Neural cell (in vitro differentiated cells): ENCODE results near the gene CNTD1. TPM values are rescaled to one million over a fixed set of nuclear protein-coding genes. Genes with fewer than 3 reads are reported as not detected.

Source experiments
- H2AFZ ChIP-seq: fragments of 200-600, 300-800 bp; sonication (generic), shearing (Covaris generic); 2 replicates; pipeline ENCODE4 v1.6.0; 2014; ENCODE audit warnings: low read depth, mild to moderate bottlenecking, antibody characterized with exemption, low read length, moderate library complexity
- H3F3A ChIP-seq: fragments of 200-600 bp; shearing (Covaris generic); 2 replicates; pipeline ENCODE4 v1.6.1; 2016; ENCODE audit warnings: mild to moderate bottlenecking, moderate library complexity, mixed read lengths, antibody characterized with exemption, low read length; ENCODE audit not compliant: insufficient read depth, poor library complexity, severe bottlenecking
- H3K27ac ChIP-seq: fragments of 200-600, 300-800 bp; sonication (generic), shearing (Covaris generic); 2 replicates; pipeline ENCODE4 v1.5.1; 2014; ENCODE audit warnings: mild to moderate bottlenecking, low read length, moderate library complexity
- H3K27me3 ChIP-seq: fragments of 300-800, 200-600 bp; sonication (generic), shearing (Covaris generic); 2 replicates; pipeline ENCODE4 v1.6.0; 2014; ENCODE audit warnings: mild to moderate bottlenecking, low read depth, low read length, moderate library complexity; ENCODE audit not compliant: insufficient read depth
- H3K36me3 ChIP-seq: fragments of 300-800, 200-600 bp; sonication (generic), shearing (Covaris generic); 2 replicates; pipeline ENCODE4 v1.5.1; 2014; ENCODE audit warnings: mild to moderate bottlenecking, antibody characterized with exemption, low read length, moderate library complexity; ENCODE audit not compliant: insufficient read depth
- H3K4me2 ChIP-seq: fragments of 300-800, 200-600 bp; sonication (generic), shearing (Covaris generic); 2 replicates; pipeline ENCODE4 v1.6.0; 2014; ENCODE audit warnings: mild to moderate bottlenecking, low read length
- H3K4me3 ChIP-seq: fragments of 300-800, 200-600 bp; sonication (generic), shearing (Covaris generic); 2 replicates; pipeline ENCODE4 v1.5.1; 2014; ENCODE audit warnings: mild to moderate bottlenecking, low read length, moderate library complexity
- H3K79me2 ChIP-seq: fragments of 200-600 bp; shearing (Covaris generic); replicated peaks from 2 replicates; pipeline ENCODE4 v1.6.0; 2014; ENCODE audit warnings: mild to moderate bottlenecking, low read length, moderate library complexity; ENCODE audit not compliant: insufficient read depth
- H3K9ac ChIP-seq: fragments of 300-800, 200-600 bp; sonication (generic), shearing (Covaris generic); 2 replicates; pipeline ENCODE4 v1.6.1; 2016; ENCODE audit warnings: mild to moderate bottlenecking, low read length, mixed read lengths
- H3K9me2 ChIP-seq: fragments of 200-600 bp; shearing (Covaris generic); 2 replicates; pipeline ENCODE4 v1.6.1; 2016; ENCODE audit warnings: mild to moderate bottlenecking, low read length, mixed read lengths; ENCODE audit not compliant: insufficient read depth
- H3K9me3 ChIP-seq: fragments of 200-600, 300-800 bp; sonication (generic), shearing (Covaris generic); 2 replicates; pipeline ENCODE4 v1.6.1; 2016; ENCODE audit warnings: mild to moderate bottlenecking, mixed run types, low read length, moderate library complexity, mixed read lengths
- H4K20me1 ChIP-seq: fragments of 200-600 bp; shearing (Covaris generic); 2 replicates; pipeline ENCODE4 v1.6.1; 2016; ENCODE audit warnings: mild to moderate bottlenecking, mixed run types; ENCODE audit not compliant: insufficient read depth
- EP300 ChIP-seq: fragments of 450-650 bp; conservative IDR thresholded peaks from 2 replicates; pipeline ENCODE4 v1.6.1; 2014; ENCODE audit warnings: antibody characterized with exemption, mild to moderate bottlenecking, moderate library complexity; ENCODE audit not compliant: poor library complexity, severe bottlenecking
- EZH2 ChIP-seq: fragments of 200-600, 300-800 bp; shearing (Covaris generic), sonication (generic); IDR thresholded peaks from 2 replicates; pipeline ENCODE4 v1.6.1; 2014; ENCODE audit warnings: antibody characterized with exemption, low read length, borderline replicate concordance, mild to moderate bottlenecking; ENCODE audit not compliant: insufficient read depth, poor library complexity, severe bottlenecking
- MXI1 ChIP-seq: fragments of 450-650 bp; conservative IDR thresholded peaks from 2 replicates; pipeline ENCODE4 v1.6.1; 2014; ENCODE audit warnings: antibody characterized with exemption, mild to moderate bottlenecking; ENCODE audit not compliant: poor library complexity, severe bottlenecking
- POLR2AphosphoS5 ChIP-seq: IDR thresholded peaks from 2 replicates; pipeline ENCODE4 v1.6.1; 2012
- RAD21 ChIP-seq: fragments of 450-650 bp; conservative IDR thresholded peaks from 2 replicates; pipeline ENCODE4 v1.6.1; 2014; ENCODE audit warnings: antibody characterized with exemption, mild to moderate bottlenecking, moderate library complexity
- SMC3 ChIP-seq: fragments of 450-650 bp; conservative IDR thresholded peaks from 2 replicates; pipeline ENCODE4 v1.6.1; 2014; ENCODE audit warnings: antibody characterized with exemption, mild to moderate bottlenecking, moderate library complexity; ENCODE audit not compliant: poor library complexity
- TAF1 ChIP-seq: IDR thresholded peaks from 2 replicates; pipeline ENCODE4 v1.6.1; 2012; ENCODE audit warnings: low read depth
- polyA minus RNA-seq: library from RNA; depleted of rRNA, polyadenylated mRNA; stranded (reverse); fragments of >200 nt; gene quantifications from 2 replicates; pipeline ENCODE4 v1.2.3, GENCODE V29; 2014
- polyA plus RNA-seq: library from polyadenylated mRNA; depleted of rRNA; stranded (reverse); fragments of >200 nt; gene quantifications from 2 replicates; pipeline ENCODE4 v1.2.3, GENCODE V29; 2014
- TF ChIP-seq, protein P1 (sequence below): IDR thresholded peaks from 2 replicates; pipeline ENCODE4 v1.6.1; 2012; ENCODE audit warnings: borderline replicate concordance
- TF ChIP-seq, protein P2 (sequence below): fragments of 450-650 bp; IDR thresholded peaks from 2 replicates; pipeline ENCODE4 v1.5.1; 2014; ENCODE audit warnings: antibody characterized with exemption, mild to moderate bottlenecking, moderate library complexity; ENCODE audit not compliant: poor library complexity, severe bottlenecking

CNTD1 gene, protein sequence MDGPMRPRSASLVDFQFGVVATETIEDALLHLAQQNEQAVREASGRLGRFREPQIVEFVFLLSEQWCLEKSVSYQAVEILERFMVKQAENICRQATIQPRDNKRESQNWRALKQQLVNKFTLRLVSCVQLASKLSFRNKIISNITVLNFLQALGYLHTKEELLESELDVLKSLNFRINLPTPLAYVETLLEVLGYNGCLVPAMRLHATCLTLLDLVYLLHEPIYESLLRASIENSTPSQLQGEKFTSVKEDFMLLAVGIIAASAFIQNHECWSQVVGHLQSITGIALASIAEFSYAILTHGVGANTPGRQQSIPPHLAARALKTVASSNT
- polyA plus RNA-seq (0.21 and 1.2 TPM in 2 replicates), polyA minus RNA-seq (0.35 TPM in 1 of 2 replicates, not detected in the other)

DNA sequence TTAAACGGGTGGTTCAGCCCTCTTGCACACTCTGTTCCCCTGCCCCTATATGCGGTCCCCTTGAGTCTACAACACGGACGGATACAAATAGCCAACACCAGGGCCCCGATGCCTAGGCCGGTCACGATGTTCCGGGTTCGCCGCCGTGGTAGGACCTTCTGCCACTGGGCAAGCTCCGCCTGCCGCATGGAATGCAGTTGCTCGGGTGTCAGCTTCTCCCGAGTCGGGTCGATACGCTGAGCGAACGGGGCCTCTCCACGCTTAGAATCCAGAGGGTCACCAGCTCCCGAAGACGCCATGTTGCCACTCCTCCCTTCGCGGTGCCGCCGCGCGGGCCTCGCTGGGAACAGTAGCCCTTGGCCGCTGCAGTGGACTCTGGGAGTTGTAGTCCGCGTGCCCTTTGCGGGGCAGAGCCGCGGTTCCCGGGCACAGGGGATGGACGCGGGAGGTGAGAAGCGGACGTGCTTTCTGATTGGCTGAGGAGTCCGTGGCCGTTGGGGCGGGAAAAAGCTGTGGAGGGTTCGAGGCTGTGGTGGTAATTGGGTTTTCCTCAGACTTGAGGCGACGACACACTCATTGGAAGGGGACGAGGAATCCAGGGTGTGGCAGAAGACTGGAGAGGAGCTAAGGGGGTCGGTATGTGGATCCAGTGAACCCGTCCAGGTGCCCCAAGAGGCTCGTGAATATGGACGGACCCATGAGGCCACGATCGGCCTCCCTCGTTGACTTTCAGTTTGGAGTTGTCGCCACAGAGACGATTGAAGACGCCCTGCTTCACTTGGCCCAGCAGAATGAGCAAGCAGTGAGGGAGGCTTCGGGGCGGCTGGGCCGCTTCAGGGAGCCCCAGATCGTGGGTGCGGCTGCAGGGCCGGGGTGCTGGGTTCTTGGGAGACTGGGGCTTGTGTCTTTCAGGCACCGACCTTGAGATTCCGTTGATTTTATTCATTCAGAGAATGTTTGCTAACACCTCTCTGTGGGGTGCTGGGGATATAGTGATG lies at the start of gene CNTD1, which contains the start of gene COA3:
CNTD1 (plus strand) TSS at position 479 of the 998 bp plus-strand sequence; CDS start at position 686, 207 bp downstream.
COA3 (minus strand) TSS at position 322 of the 998 bp plus-strand sequence; CDS start at position 299, 23 bp downstream.
- Histone ChIP-seq H4K20me1 (no peaks in the 10 kb centered on the region), H3K4me3 (peak within 1 kb of the TSS; percentile 74), H3K9me3 (no peaks in the 10 kb centered on the region), H3K27ac (peak within 1 kb of the TSS; percentile 48), H3K79me2 (peaks cover 14% of the 10 kb centered on the region), H3K36me3 (no peaks in the 10 kb centered on the region), H3K9ac (peak within 1 kb of the TSS; percentile 77), H3K27me3 (peaks cover 3% of the 10 kb centered on the region), H3K9me2 (no peaks in the 10 kb centered on the region), H2AFZ (peak within 1 kb of the TSS; percentile 94), H3K4me2 (peak within 1 kb of the TSS; percentile 83), H3F3A (no peaks in the 10 kb centered on the region)
- TF ChIP-seq, protein P1, sequence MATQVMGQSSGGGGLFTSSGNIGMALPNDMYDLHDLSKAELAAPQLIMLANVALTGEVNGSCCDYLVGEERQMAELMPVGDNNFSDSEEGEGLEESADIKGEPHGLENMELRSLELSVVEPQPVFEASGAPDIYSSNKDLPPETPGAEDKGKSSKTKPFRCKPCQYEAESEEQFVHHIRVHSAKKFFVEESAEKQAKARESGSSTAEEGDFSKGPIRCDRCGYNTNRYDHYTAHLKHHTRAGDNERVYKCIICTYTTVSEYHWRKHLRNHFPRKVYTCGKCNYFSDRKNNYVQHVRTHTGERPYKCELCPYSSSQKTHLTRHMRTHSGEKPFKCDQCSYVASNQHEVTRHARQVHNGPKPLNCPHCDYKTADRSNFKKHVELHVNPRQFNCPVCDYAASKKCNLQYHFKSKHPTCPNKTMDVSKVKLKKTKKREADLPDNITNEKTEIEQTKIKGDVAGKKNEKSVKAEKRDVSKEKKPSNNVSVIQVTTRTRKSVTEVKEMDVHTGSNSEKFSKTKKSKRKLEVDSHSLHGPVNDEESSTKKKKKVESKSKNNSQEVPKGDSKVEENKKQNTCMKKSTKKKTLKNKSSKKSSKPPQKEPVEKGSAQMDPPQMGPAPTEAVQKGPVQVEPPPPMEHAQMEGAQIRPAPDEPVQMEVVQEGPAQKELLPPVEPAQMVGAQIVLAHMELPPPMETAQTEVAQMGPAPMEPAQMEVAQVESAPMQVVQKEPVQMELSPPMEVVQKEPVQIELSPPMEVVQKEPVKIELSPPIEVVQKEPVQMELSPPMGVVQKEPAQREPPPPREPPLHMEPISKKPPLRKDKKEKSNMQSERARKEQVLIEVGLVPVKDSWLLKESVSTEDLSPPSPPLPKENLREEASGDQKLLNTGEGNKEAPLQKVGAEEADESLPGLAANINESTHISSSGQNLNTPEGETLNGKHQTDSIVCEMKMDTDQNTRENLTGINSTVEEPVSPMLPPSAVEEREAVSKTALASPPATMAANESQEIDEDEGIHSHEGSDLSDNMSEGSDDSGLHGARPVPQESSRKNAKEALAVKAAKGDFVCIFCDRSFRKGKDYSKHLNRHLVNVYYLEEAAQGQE, result peak; percentile 61
- TF ChIP-seq MXI1 (peak; percentile 71), POLR2AphosphoS5 (peak; percentile 85), EZH2 (no peak), EP300 (no peak), TAF1 (peak; percentile 58)

DNA sequence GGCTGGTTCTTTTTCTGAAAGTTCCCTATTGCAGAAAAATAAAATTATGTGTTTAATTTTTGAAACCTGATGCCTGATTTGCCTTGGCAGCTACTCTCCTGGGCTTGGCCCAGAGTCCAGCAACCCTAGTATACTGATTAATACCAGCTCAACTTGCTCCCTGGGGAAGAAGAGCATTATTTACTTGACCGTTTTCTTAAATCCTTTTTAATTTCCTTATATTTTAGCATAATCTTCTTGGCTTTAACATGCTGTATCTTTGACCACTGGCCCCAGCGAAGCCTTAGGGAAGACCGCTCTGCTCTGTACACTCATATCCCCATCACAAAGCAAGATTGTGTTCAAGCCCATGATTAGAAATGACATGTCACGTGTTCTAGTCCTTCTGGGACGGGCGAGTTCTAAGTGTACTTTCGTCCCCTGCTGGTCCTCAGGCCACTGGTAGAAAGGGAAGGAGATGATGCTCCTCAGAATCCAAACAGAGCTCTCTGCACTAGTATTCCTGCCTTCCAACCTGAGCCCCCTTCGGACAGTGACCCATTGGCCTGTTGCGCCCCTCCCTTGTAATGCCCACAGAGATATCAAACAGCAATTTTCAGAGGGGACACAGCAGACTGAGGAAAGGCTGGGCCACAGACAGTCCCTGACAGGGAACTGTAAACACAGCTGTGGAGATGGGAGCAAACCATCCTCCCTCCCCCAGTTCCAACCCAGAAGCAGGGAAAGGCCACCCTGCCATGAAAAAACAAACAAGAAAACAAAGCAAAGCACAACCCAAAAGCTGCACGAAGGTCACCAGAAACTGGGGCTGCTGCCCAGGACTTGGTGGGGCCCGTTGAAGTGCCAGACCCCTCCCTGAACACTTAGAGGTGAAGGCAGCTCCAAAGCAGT lies 49.5 kb upstream of the CNTD1 start:
- Histone ChIP-seq H2AFZ (no peak overlapping the region), H3K9me3 (no peaks in the 10 kb centered on the region), H4K20me1 (no peaks in the 10 kb centered on the region), H3K27me3 (no peaks in the 10 kb centered on the region), H3K27ac (no peak overlapping the region), H3K36me3 (no peaks in the 10 kb centered on the region), H3K4me2 (no peak overlapping the region), H3K9ac (no peak overlapping the region), H3K79me2 (no peaks in the 10 kb centered on the region), H3K4me3 (no peak overlapping the region), H3K9me2 (no peaks in the 10 kb centered on the region), H3F3A (no peaks in the 10 kb centered on the region)
- TF ChIP-seq RAD21 (no peak), EZH2 (no peak), EP300 (no peak), POLR2AphosphoS5 (no peak), TAF1 (no peak), SMC3 (no peak), MXI1 (no peak)
- TF ChIP-seq, protein P1, result no peak
- TF ChIP-seq, protein P2, sequence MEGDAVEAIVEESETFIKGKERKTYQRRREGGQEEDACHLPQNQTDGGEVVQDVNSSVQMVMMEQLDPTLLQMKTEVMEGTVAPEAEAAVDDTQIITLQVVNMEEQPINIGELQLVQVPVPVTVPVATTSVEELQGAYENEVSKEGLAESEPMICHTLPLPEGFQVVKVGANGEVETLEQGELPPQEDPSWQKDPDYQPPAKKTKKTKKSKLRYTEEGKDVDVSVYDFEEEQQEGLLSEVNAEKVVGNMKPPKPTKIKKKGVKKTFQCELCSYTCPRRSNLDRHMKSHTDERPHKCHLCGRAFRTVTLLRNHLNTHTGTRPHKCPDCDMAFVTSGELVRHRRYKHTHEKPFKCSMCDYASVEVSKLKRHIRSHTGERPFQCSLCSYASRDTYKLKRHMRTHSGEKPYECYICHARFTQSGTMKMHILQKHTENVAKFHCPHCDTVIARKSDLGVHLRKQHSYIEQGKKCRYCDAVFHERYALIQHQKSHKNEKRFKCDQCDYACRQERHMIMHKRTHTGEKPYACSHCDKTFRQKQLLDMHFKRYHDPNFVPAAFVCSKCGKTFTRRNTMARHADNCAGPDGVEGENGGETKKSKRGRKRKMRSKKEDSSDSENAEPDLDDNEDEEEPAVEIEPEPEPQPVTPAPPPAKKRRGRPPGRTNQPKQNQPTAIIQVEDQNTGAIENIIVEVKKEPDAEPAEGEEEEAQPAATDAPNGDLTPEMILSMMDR, result no peak
